ENCODE measurements around the gene CTNNA3.

CTNNA3 gene

GRCh38 chr10:66990143-66990830 is 705.7 kb downstream of the CTNNA3 start:
- Histone ChIP-seq H3K4me3 (ENCODE audit: low read depth in 1 of 2, low read length in 2 of 2) (no peak overlapping the region), H3K27me3 (ENCODE audit: low read depth, low read length) (no peaks in the 10 kb centered on the region), H3K4me1 (ENCODE audit: control insufficient read depth in 1 of 2, insufficient read depth in 2 of 2, low read length in 2 of 2) (no peaks in the 10 kb centered on the region), H3K36me3 (ENCODE audit: control insufficient read depth in 1 of 2, insufficient read depth in 2 of 2, low read length in 2 of 2) (no peaks in the 10 kb centered on the region), H3K9me3 (ENCODE audit: control insufficient read depth in 1 of 2, low read length in 2 of 2) (no peaks in the 10 kb centered on the region), H3K27ac (ENCODE audit: low read length) (no peak overlapping the region)

GRCh38 chr10:66983475-66983818 is 712.5 kb downstream of the CTNNA3 start:
- Histone ChIP-seq H3K27ac (ENCODE audit: low read length) (no peak overlapping the region), H3K36me3 (ENCODE audit: control insufficient read depth in 1 of 2, insufficient read depth in 2 of 2, low read length in 2 of 2) (no peaks in the 10 kb centered on the region), H3K4me3 (ENCODE audit: low read depth in 1 of 2, low read length in 2 of 2) (no peak overlapping the region), H3K9me3 (ENCODE audit: control insufficient read depth in 1 of 2, low read length in 2 of 2) (no peaks in the 10 kb centered on the region), H3K4me1 (ENCODE audit: control insufficient read depth in 1 of 2, insufficient read depth in 2 of 2, low read length in 2 of 2) (no peaks in the 10 kb centered on the region), H3K27me3 (ENCODE audit: low read depth, low read length) (no peaks in the 10 kb centered on the region)

GRCh38 chr10:66982792-66983474 is 713.1 kb downstream of the CTNNA3 start:
- no peak overlapping the region for H3K4me3 ChIP-seq (ENCODE audit: low read depth in 1 of 2, low read length in 2 of 2)
- H3K36me3 ChIP-seq (ENCODE audit: control insufficient read depth in 1 of 2, insufficient read depth in 2 of 2, low read length in 2 of 2), result no peaks in the 10 kb centered on the region
- H3K4me1 ChIP-seq (ENCODE audit: control insufficient read depth in 1 of 2, insufficient read depth in 2 of 2, low read length in 2 of 2), result no peaks in the 10 kb centered on the region
- H3K9me3 ChIP-seq (ENCODE audit: control insufficient read depth in 1 of 2, low read length in 2 of 2), result no peaks in the 10 kb centered on the region
- H3K27me3 ChIP-seq (ENCODE audit: low read depth, low read length), result no peaks in the 10 kb centered on the region
- no peak overlapping the region for H3K27ac ChIP-seq (ENCODE audit: low read length)

GRCh38 chr10:66982053-66982420 is 714.0 kb downstream of the CTNNA3 start:
- H3K27ac ChIP-seq (ENCODE audit: low read length), result no peak overlapping the region

GRCh38 chr10:66981361-66982052 is 714.5 kb downstream of the CTNNA3 start:
- Histone ChIP-seq H3K4me1 (ENCODE audit: control insufficient read depth in 1 of 2, insufficient read depth in 2 of 2, low read length in 2 of 2) (no peaks in the 10 kb centered on the region), H3K27ac (ENCODE audit: low read length) (no peak overlapping the region), H3K27me3 (ENCODE audit: low read depth, low read length) (no peaks in the 10 kb centered on the region), H3K9me3 (ENCODE audit: control insufficient read depth in 1 of 2, low read length in 2 of 2) (no peaks in the 10 kb centered on the region), H3K36me3 (ENCODE audit: control insufficient read depth in 1 of 2, insufficient read depth in 2 of 2, low read length in 2 of 2) (no peaks in the 10 kb centered on the region), H3K4me3 (ENCODE audit: low read depth in 1 of 2, low read length in 2 of 2) (no peak overlapping the region)

More at GRCh38 chr10:66982053-66982420, 714.0 kb downstream of the CTNNA3 start:
- Histone ChIP-seq H3K4me1 (ENCODE audit: control insufficient read depth in 1 of 2, insufficient read depth in 2 of 2, low read length in 2 of 2) (no peaks in the 10 kb centered on the region), H3K36me3 (ENCODE audit: control insufficient read depth in 1 of 2, insufficient read depth in 2 of 2, low read length in 2 of 2) (no peaks in the 10 kb centered on the region), H3K4me3 (ENCODE audit: low read depth in 1 of 2, low read length in 2 of 2) (no peak overlapping the region), H3K27me3 (ENCODE audit: low read depth, low read length) (no peaks in the 10 kb centered on the region), H3K9me3 (ENCODE audit: control insufficient read depth in 1 of 2, low read length in 2 of 2) (no peaks in the 10 kb centered on the region)

- no peak overlapping the region for H3K27ac ChIP-seq (ENCODE audit: low read length)
- no peaks in the 10 kb centered on the region for H3K9me3 ChIP-seq (ENCODE audit: control insufficient read depth in 1 of 2, low read length in 2 of 2)
- H3K27me3 ChIP-seq (ENCODE audit: low read depth, low read length), result no peaks in the 10 kb centered on the region
- no peak overlapping the region for H3K4me3 ChIP-seq (ENCODE audit: low read depth in 1 of 2, low read length in 2 of 2)
- H3K36me3 ChIP-seq (ENCODE audit: control insufficient read depth in 1 of 2, insufficient read depth in 2 of 2, low read length in 2 of 2), result no peaks in the 10 kb centered on the region
- no peaks in the 10 kb centered on the region for H3K4me1 ChIP-seq (ENCODE audit: control insufficient read depth in 1 of 2, insufficient read depth in 2 of 2, low read length in 2 of 2)
Observed at GRCh38 chr10:66980246-66980815, 715.7 kb downstream of the CTNNA3 start.

GRCh38 chr10:66964946-66965345 is 731.0 kb downstream of the CTNNA3 start:
- Histone ChIP-seq H3K4me3 (ENCODE audit: low read depth in 1 of 2, low read length in 2 of 2) (no peak overlapping the region), H3K9me3 (ENCODE audit: control insufficient read depth in 1 of 2, low read length in 2 of 2) (no peaks in the 10 kb centered on the region), H3K36me3 (ENCODE audit: control insufficient read depth in 1 of 2, insufficient read depth in 2 of 2, low read length in 2 of 2) (no peaks in the 10 kb centered on the region), H3K27me3 (ENCODE audit: low read depth, low read length) (no peaks in the 10 kb centered on the region), H3K4me1 (ENCODE audit: control insufficient read depth in 1 of 2, insufficient read depth in 2 of 2, low read length in 2 of 2) (no peaks in the 10 kb centered on the region), H3K27ac (ENCODE audit: low read length) (no peak overlapping the region)

- H3K36me3 ChIP-seq (ENCODE audit: control insufficient read depth in 1 of 2, insufficient read depth in 2 of 2, low read length in 2 of 2), result no peaks in the 10 kb centered on the region
- no peak overlapping the region for H3K27ac ChIP-seq (ENCODE audit: low read length)
- H3K9me3 ChIP-seq (ENCODE audit: control insufficient read depth in 1 of 2, low read length in 2 of 2), result no peaks in the 10 kb centered on the region
- peaks cover 0 to 8% of the 10 kb centered on the region in 2 donors for H3K4me1 ChIP-seq (ENCODE audit: control insufficient read depth in 1 of 2, insufficient read depth in 2 of 2, low read length in 2 of 2)
- no peak overlapping the region for H3K4me3 ChIP-seq (ENCODE audit: low read depth in 1 of 2, low read length in 2 of 2)
- H3K27me3 ChIP-seq (ENCODE audit: low read depth, low read length), result no peaks in the 10 kb centered on the region
Observed at GRCh38 chr10:66958466-66958865, 737.5 kb downstream of the CTNNA3 start.

GRCh38 chr10:66951896-66952295 is 744.1 kb downstream of the CTNNA3 start:
- H3K27ac ChIP-seq (ENCODE audit: low read length), result no peak overlapping the region
- H3K9me3 ChIP-seq (ENCODE audit: control insufficient read depth in 1 of 2, low read length in 2 of 2), result no peaks in the 10 kb centered on the region
- H3K36me3 ChIP-seq (ENCODE audit: control insufficient read depth in 1 of 2, insufficient read depth in 2 of 2, low read length in 2 of 2), result no peaks in the 10 kb centered on the region
- no peaks in the 10 kb centered on the region for H3K27me3 ChIP-seq (ENCODE audit: low read depth, low read length)
- no peak overlapping the region for H3K4me3 ChIP-seq (ENCODE audit: low read depth in 1 of 2, low read length in 2 of 2)
- H3K4me1 ChIP-seq (ENCODE audit: control insufficient read depth in 1 of 2, insufficient read depth in 2 of 2, low read length in 2 of 2), result peaks cover 0 to 5% of the 10 kb centered on the region in 2 donors

- Histone ChIP-seq H3K27me3 (ENCODE audit: low read depth, low read length) (no peaks in the 10 kb centered on the region), H3K27ac (ENCODE audit: low read length) (no peak overlapping the region), H3K4me3 (ENCODE audit: low read depth in 1 of 2, low read length in 2 of 2) (no peak overlapping the region), H3K9me3 (ENCODE audit: control insufficient read depth in 1 of 2, low read length in 2 of 2) (no peaks in the 10 kb centered on the region), H3K4me1 (ENCODE audit: control insufficient read depth in 1 of 2, insufficient read depth in 2 of 2, low read length in 2 of 2) (peaks cover 0 to 5% of the 10 kb centered on the region in 2 donors), H3K36me3 (ENCODE audit: control insufficient read depth in 1 of 2, insufficient read depth in 2 of 2, low read length in 2 of 2) (no peaks in the 10 kb centered on the region)
Observed at GRCh38 chr10:66943590-66943989, 752.4 kb downstream of the CTNNA3 start.

GRCh38 chr10:66942407-66942806 is 753.6 kb downstream of the CTNNA3 start:
- Histone ChIP-seq H3K4me1 (ENCODE audit: control insufficient read depth in 1 of 2, insufficient read depth in 2 of 2, low read length in 2 of 2) (peaks cover 0 to 5% of the 10 kb centered on the region in 2 donors), H3K9me3 (ENCODE audit: control insufficient read depth in 1 of 2, low read length in 2 of 2) (no peaks in the 10 kb centered on the region), H3K36me3 (ENCODE audit: control insufficient read depth in 1 of 2, insufficient read depth in 2 of 2, low read length in 2 of 2) (no peaks in the 10 kb centered on the region), H3K27ac (ENCODE audit: low read length) (no peak overlapping the region), H3K4me3 (ENCODE audit: low read depth in 1 of 2, low read length in 2 of 2) (no peak overlapping the region), H3K27me3 (ENCODE audit: low read depth, low read length) (no peaks in the 10 kb centered on the region)

All from muscle layer of duodenum (tissue), 2 donors.